Measurements from ENCODE around the gene LY6G5C. TPM values are rescaled to one million over a fixed set of nuclear protein-coding genes. Genes with fewer than 3 reads are reported as not detected.

LY6G5C gene
- total RNA-seq, 1 donor from 2014 or later: 3.3 TPM

Other genes starting within 250 kb of the LY6G5C start
- 19.6 and 21.7 TPM in 2 replicates for gene MICB, start 182.9 kb downstream of the LY6G5C start, total RNA-seq
- gene MCCD1, start 152.1 kb downstream of the LY6G5C start, total RNA-seq: not detected in 2 replicates
- 338 and 363 TPM in 2 replicates for gene DDX39B, start 139.1 kb downstream of the LY6G5C start, total RNA-seq
- 0.07 and 0.39 TPM in 2 replicates for gene ATP6V1G2, start 134.5 kb downstream of the LY6G5C start, total RNA-seq
- gene NFKBIL1, start 133.5 kb downstream of the LY6G5C start, total RNA-seq: 12.9 and 16.2 TPM in 2 replicates
- gene LTA, start 108.8 kb downstream of the LY6G5C start, total RNA-seq: 0.13 TPM in 1 of 2 replicates, not detected in the other
- 0.20 TPM in 1 of 2 replicates, not detected in the other for gene TNF, start 105.5 kb downstream of the LY6G5C start, total RNA-seq
- 2.2 and 7.0 TPM in 2 replicates for gene LTB, start 98.6 kb downstream of the LY6G5C start, total RNA-seq
- 0.20 and 0.98 TPM in 2 replicates for gene LST1, start 94.8 kb downstream of the LY6G5C start, total RNA-seq
- gene NCR3, start 88.1 kb downstream of the LY6G5C start, total RNA-seq: not detected in 2 replicates
- not detected in 2 replicates for gene AIF1, start 65.8 kb downstream of the LY6G5C start, total RNA-seq
- 90.2 and 95.7 TPM in 2 replicates for gene PRRC2A, start 60.4 kb downstream of the LY6G5C start, total RNA-seq
- 273 and 296 TPM in 2 replicates for gene BAG6, start 28.4 kb downstream of the LY6G5C start, total RNA-seq
- 1.2 and 1.4 TPM in 2 replicates for gene APOM, start 25.2 kb downstream of the LY6G5C start, total RNA-seq
- 14.2 and 15.2 TPM in 2 replicates for gene C6orf47, start 20.3 kb downstream of the LY6G5C start, total RNA-seq
- 11.7 and 17.9 TPM in 2 replicates for gene GPANK1, start 16.1 kb downstream of the LY6G5C start, total RNA-seq
- gene CSNK2B, start 15.0 kb downstream of the LY6G5C start, total RNA-seq: 279 and 308 TPM in 2 replicates
- gene LY6G5B, start 11.1 kb downstream of the LY6G5C start, total RNA-seq: 0.93 and 3.1 TPM in 2 replicates
- gene ABHD16A, start 22.3 kb upstream of the LY6G5C start, total RNA-seq: 36.2 and 38.2 TPM in 2 replicates
- not detected in 2 replicates for gene LY6G6F, start 25.8 kb upstream of the LY6G5C start, total RNA-seq
- not detected in 2 replicates for gene LY6G6D, start 34.3 kb upstream of the LY6G5C start, total RNA-seq
- gene LY6G6C, start 40.7 kb upstream of the LY6G5C start, total RNA-seq: not detected in 2 replicates
- not detected in 2 replicates for gene MPIG6B, start 42.3 kb upstream of the LY6G5C start, total RNA-seq
- 90.3 and 106 TPM in 2 replicates for gene DDAH2, start 48.2 kb upstream of the LY6G5C start, total RNA-seq
- gene CLIC1, start 55.5 kb upstream of the LY6G5C start, total RNA-seq: 1,055 and 1,092 TPM in 2 replicates
- gene MSH5, start 58.9 kb upstream of the LY6G5C start, total RNA-seq: 8.3 and 14.5 TPM in 2 replicates
- 0.67 and 1.7 TPM in 2 replicates for gene SAPCD1, start 81.6 kb upstream of the LY6G5C start, total RNA-seq
- gene VWA7, start 96.3 kb upstream of the LY6G5C start, total RNA-seq: 0.49 and 1.6 TPM in 2 replicates
- 102 and 107 TPM in 2 replicates for gene VARS1, start 114.7 kb upstream of the LY6G5C start, total RNA-seq
- gene LSM2, start 125.9 kb upstream of the LY6G5C start, total RNA-seq: 117 and 140 TPM in 2 replicates
- gene HSPA1L, start 134.2 kb upstream of the LY6G5C start, total RNA-seq: 0.33 and 0.39 TPM in 2 replicates
- gene HSPA1A, start 134.5 kb upstream of the LY6G5C start, total RNA-seq: 158 and 167 TPM in 2 replicates
- 110 and 126 TPM in 2 replicates for gene HSPA1B, start 146.7 kb upstream of the LY6G5C start, total RNA-seq
- gene NEU1, start 181.8 kb upstream of the LY6G5C start, total RNA-seq: 96.4 and 102 TPM in 2 replicates
- gene SLC44A4, start 197.9 kb upstream of the LY6G5C start, total RNA-seq: 0.30 and 0.33 TPM in 2 replicates
- 35.4 and 39.2 TPM in 2 replicates for gene EHMT2, start 216.6 kb upstream of the LY6G5C start, total RNA-seq
- 0.53 and 0.54 TPM in 2 replicates for gene ZBTB12, start 221.0 kb upstream of the LY6G5C start, total RNA-seq
- gene C2, start 246.7 kb upstream of the LY6G5C start, total RNA-seq: not detected in 2 replicates

Measured in mammary microvascular endothelial cell (primary cell).